ENCODE results near the gene ERICH6B.

ERICH6B gene

GRCh38 chr13:45602183-45603170 lies 13.1 kb downstream of the ERICH6B start:
- Histone ChIP-seq H3K4me3 (replicated peaks; ENCODE audit: insufficient read depth, low read length) (no peak overlapping the region), H3K27ac (replicated peaks) (no peak overlapping the region), H3K27me3 (ENCODE audit: insufficient read depth, poor library complexity, severe bottlenecking) (peaks cover 13% of the 10 kb centered on the region)
- DNase-seq (ENCODE audit: low read depth in 1 of 2, low spot score in 1 of 2): no peak
- no peak for TF ChIP-seq CTCF (IDR thresholded peaks at IDR 0.05; ENCODE audit: insufficient read depth, low read length)
- TF ChIP-seq SPI1 (IDR thresholded peaks at IDR 0.05; ENCODE audit: borderline replicate concordance, low read depth): no peak
- TF ChIP-seq REST (IDR thresholded peaks at IDR 0.05; ENCODE audit: insufficient replicate concordance, low read depth): no peak
- no peak for TF ChIP-seq GABPA (IDR thresholded peaks at IDR 0.05; ENCODE audit: low read depth)
- no peak for TF ChIP-seq POLR2AphosphoS5 (IDR thresholded peaks at IDR 0.05; ENCODE audit: low read depth)

- H3K27me3 ChIP-seq (ENCODE audit: insufficient read depth, poor library complexity, severe bottlenecking): peaks cover 9% of the 10 kb centered on the region
- H3K27ac ChIP-seq (replicated peaks): no peak overlapping the region
- no peak for TF ChIP-seq CTCF (IDR thresholded peaks at IDR 0.05; ENCODE audit: insufficient read depth, low read length)
- TF ChIP-seq REST (IDR thresholded peaks at IDR 0.05; ENCODE audit: insufficient replicate concordance, low read depth): no peak
- TF ChIP-seq GABPA (IDR thresholded peaks at IDR 0.05; ENCODE audit: low read depth): no peak
- no peak for TF ChIP-seq POLR2AphosphoS5 (IDR thresholded peaks at IDR 0.05; ENCODE audit: low read depth)
- no peak for TF ChIP-seq SPI1 (IDR thresholded peaks at IDR 0.05; ENCODE audit: borderline replicate concordance, low read depth)
- no peak for DNase-seq (ENCODE audit: low read depth in 1 of 2, low spot score in 1 of 2)
- no peak overlapping the region for H3K4me3 ChIP-seq (replicated peaks; ENCODE audit: insufficient read depth, low read length)
These were observed 13.9 kb downstream of the ERICH6B start for GRCh38 chr13:45601680-45602079.

- no peak for DNase-seq (ENCODE audit: low read depth in 1 of 2, low spot score in 1 of 2)
- TF ChIP-seq SPI1 (IDR thresholded peaks at IDR 0.05; ENCODE audit: borderline replicate concordance, low read depth) (no peak), GABPA (IDR thresholded peaks at IDR 0.05; ENCODE audit: low read depth) (no peak), REST (IDR thresholded peaks at IDR 0.05; ENCODE audit: insufficient replicate concordance, low read depth) (no peak), POLR2AphosphoS5 (IDR thresholded peaks at IDR 0.05; ENCODE audit: low read depth) (no peak), CTCF (IDR thresholded peaks at IDR 0.05; ENCODE audit: insufficient read depth, low read length) (no peak)
- H3K27me3 ChIP-seq (ENCODE audit: insufficient read depth, poor library complexity, severe bottlenecking): peaks cover 12% of the 10 kb centered on the region
- H3K4me3 ChIP-seq (replicated peaks; ENCODE audit: insufficient read depth, low read length): no peak overlapping the region
- H3K27ac ChIP-seq (replicated peaks): no peak overlapping the region
These were observed 16.9 kb downstream of the ERICH6B start for GRCh38 chr13:45598597-45598996.
